ENCODE measurements around the gene CREB3L1. TPM values are rescaled to one million over a fixed set of nuclear protein-coding genes. Genes with fewer than 3 reads are reported as not detected.

CREB3L1 gene
- total and polyA plus RNA-seq, 4 experiments from 2014 or later: not detected

DNA sequence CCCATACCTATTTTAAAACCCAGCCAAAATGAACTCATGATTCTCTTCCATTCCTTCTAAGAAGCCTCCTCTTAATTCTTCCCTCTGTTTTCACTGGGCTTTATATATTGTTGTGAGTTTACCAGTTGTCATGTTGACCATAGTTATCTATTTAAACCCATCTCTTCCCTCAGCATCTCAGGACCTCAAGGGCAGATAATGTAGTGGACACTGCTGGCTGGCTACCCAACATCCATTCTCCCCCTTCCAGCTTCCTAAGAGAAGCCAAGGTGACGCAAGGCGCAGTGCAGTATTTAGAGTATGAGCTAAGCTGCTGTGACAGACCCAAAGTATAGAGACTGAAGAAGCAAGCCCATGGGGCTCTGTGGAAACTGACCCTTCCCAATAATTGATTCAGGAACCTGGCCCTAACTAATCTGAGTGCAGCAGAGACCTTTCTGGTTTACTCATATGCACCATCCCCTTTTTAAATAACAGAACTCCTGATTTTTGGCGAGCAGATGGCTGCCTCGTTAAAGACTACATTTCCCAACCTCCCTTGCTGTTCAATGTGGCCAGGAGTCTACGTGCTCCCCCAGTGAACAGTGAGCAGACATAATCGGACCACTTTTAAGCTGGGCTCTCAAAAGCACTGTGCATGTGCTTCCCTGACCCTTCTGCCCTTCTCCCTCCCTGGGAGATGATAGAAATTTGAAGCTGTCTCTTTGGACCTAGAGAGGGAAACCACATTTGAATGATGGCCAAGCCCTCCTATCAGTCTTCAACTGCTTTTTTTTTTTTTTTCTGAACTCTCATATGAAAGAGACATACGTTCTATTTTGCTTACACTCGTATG lies 28.1 kb upstream of the CREB3L1 start:
- intact Hi-C loops (cut with micrococcal nuclease): no loop called here
- no peaks in the 10 kb centered on the region for H3K9me3 Mint-ChIP-seq
- ChIA-PET CTCF (ENCODE audit: partially characterized antibody) (interaction anchor here (0.8 to 3.0 kb wide), 5 partner anchors 9 to 282 kb away, joined by 3 to 13 read pairs (median 3); no protein-coding TSS in a partner anchor), POLR2A (ENCODE audit: partially characterized antibody) (no interaction called here)
- no peaks in the 10 kb centered on the region for H3K36me3 Mint-ChIP-seq
- H3K4me3 Mint-ChIP-seq: no peak overlapping the region
- Histone ChIP-seq H3K4me3 (ENCODE audit: low read length in 2 of 2) (no peak overlapping the region), H3K9me3 (ENCODE audit: control insufficient read depth in 1 of 2, low read length in 2 of 2) (no peaks in the 10 kb centered on the region), H3K36me3 (ENCODE audit: insufficient read depth, low read length) (no peaks in the 10 kb centered on the region), H3K4me1 (ENCODE audit: insufficient read depth, low read length) (no peaks in the 10 kb centered on the region), H3K27ac (ENCODE audit: low read depth, low read length) (no peak overlapping the region), H3K27me3 (ENCODE audit: insufficient read depth, low read length) (no peaks in the 10 kb centered on the region)
- H3K27ac Mint-ChIP-seq: no peak overlapping the region
- no peaks in the 10 kb centered on the region for H3K27me3 Mint-ChIP-seq
- no peak for DNase-seq
- no peaks in the 10 kb centered on the region for H3K4me1 Mint-ChIP-seq

DNA sequence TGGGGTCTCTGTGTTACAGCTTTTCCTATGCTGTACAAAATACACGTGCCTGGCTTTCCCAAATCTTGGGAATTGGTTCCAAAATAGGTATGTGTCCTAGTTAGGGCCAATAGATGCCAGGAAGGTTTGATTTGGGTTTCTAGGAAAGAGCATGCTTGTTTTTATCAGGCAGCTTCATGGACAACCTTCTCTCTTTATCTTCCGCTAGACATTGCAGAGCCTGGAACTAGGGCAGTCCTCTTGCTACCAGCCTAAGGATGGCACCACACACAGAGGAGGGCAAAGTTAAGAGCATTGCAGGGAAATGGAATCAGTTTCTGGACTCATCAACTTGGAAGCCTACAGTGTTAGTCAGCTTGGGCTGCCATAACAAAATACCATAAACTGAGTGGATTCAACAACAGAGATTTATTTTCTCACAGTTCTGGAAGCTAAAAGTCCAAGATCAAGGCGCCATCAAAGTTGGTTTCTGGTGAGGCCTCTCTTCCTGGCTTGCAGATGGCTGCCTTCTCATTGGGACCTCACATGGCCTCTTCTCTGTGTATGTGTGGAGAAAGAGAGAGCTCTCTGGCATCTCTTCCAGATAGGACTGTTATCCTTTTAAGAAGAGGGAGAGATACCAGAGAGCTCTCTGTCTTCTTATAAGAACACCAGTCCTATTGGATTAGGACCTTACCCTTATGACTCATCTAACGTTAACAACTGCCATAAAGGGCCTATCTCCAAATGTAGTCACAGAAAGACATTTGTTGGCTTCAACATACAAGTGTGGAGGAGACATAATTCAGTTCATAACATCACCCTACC lies 27.3 kb upstream of the CREB3L1 start:
- H3K27ac ChIP-seq (ENCODE audit: low read depth, low read length): no peak overlapping the region
- ChIA-PET POLR2A (ENCODE audit: partially characterized antibody) (no interaction called here), CTCF (ENCODE audit: partially characterized antibody) (interaction anchor here (0.6 to 3.0 kb wide), 6 partner anchors 10 to 283 kb away, joined by 3 to 13 read pairs (median 3); no protein-coding TSS in a partner anchor)
- DNase-seq: no peak
- H3K4me3 ChIP-seq (ENCODE audit: low read length in 2 of 2): no peak overlapping the region
- H3K4me1 Mint-ChIP-seq: no peaks in the 10 kb centered on the region
- H3K9me3 ChIP-seq (ENCODE audit: control insufficient read depth in 1 of 2, low read length in 2 of 2): no peaks in the 10 kb centered on the region
- H3K27me3 ChIP-seq (ENCODE audit: insufficient read depth, low read length): no peaks in the 10 kb centered on the region
- H3K36me3 ChIP-seq (ENCODE audit: insufficient read depth, low read length): no peaks in the 10 kb centered on the region
- H3K27ac Mint-ChIP-seq: peak overlapping the region in 1 of 7 donors; percentile 81
- no peak overlapping the region for H3K4me3 Mint-ChIP-seq
- no peaks in the 10 kb centered on the region for H3K9me3 Mint-ChIP-seq
- H3K36me3 Mint-ChIP-seq: no peaks in the 10 kb centered on the region
- intact Hi-C loops (cut with micrococcal nuclease): no loop called here
- H3K27me3 Mint-ChIP-seq: no peaks in the 10 kb centered on the region
- H3K4me1 ChIP-seq (ENCODE audit: insufficient read depth, low read length): no peaks in the 10 kb centered on the region

DNA sequence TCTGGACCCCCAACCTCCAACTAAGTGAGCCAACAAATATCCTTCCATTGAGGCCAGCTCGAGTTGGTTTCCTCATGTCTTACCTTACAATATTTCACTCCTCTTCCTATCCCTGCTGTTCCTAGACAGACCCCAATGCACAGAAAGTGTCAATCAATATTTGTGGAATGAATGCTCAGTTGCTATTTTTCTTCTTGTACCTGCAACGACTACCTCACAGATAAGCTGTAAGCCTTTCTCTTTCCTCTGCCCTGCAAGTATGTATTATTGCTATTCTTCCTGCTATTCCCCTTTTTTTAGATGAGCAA lies 26.8 kb upstream of the CREB3L1 start:
- DNase-seq: no peak
- H3K9me3 Mint-ChIP-seq: no peaks in the 10 kb centered on the region
- Histone ChIP-seq H3K27ac (ENCODE audit: low read depth, low read length) (no peak overlapping the region), H3K27me3 (ENCODE audit: insufficient read depth, low read length) (no peaks in the 10 kb centered on the region), H3K4me1 (ENCODE audit: insufficient read depth, low read length) (no peaks in the 10 kb centered on the region), H3K36me3 (ENCODE audit: insufficient read depth, low read length) (no peaks in the 10 kb centered on the region), H3K9me3 (ENCODE audit: control insufficient read depth in 1 of 2, low read length in 2 of 2) (no peaks in the 10 kb centered on the region), H3K4me3 (ENCODE audit: low read length in 2 of 2) (no peak overlapping the region)
- H3K36me3 Mint-ChIP-seq: no peaks in the 10 kb centered on the region
- POLR2A ChIA-PET (ENCODE audit: partially characterized antibody): no interaction called here
- intact Hi-C loops (cut with micrococcal nuclease): no loop called here
- H3K27ac Mint-ChIP-seq: peak overlapping the region in 1 of 7 donors; percentile 81
- H3K27me3 Mint-ChIP-seq: no peaks in the 10 kb centered on the region
- no peaks in the 10 kb centered on the region for H3K4me1 Mint-ChIP-seq
- H3K4me3 Mint-ChIP-seq: no peak overlapping the region
- CTCF ChIA-PET (ENCODE audit: partially characterized antibody): interaction anchor here (1.2 to 3.0 kb wide), 2 partner anchors 11 to 63 kb away, joined by 4 to 13 read pairs; no protein-coding TSS in a partner anchor

DNA sequence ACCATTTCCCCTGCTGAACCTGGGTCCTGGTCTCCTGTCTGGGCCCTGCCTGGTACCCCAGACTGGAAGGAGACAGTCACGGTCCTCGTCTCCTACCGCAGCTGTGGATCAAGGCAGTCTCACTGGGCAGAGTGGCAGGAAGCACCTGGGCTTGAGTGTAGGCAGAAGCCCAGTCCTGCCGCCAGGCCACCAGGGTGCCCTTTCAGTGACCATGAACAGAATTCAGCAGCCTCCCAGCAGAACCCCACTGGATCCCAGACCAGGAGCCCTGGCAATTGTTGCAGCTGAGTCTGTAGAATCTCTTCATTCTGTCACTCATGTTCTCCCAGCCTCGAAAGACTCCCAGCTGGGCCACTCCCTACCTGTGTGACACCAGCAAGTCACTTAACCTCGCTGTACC lies 25.5 kb upstream of the CREB3L1 start:
- H3K27ac ChIP-seq (ENCODE audit: low read depth, low read length): no peak overlapping the region
- ChIA-PET CTCF (ENCODE audit: partially characterized antibody) (interaction anchor here (3.0 kb wide), 1 partner anchor 12 kb away, joined by 13 read pairs; no protein-coding TSS in a partner anchor), POLR2A (ENCODE audit: partially characterized antibody) (no interaction called here)
- H3K36me3 Mint-ChIP-seq: no peaks in the 10 kb centered on the region
- no peaks in the 10 kb centered on the region for H3K9me3 ChIP-seq (ENCODE audit: control insufficient read depth in 1 of 2, low read length in 2 of 2)
- intact Hi-C loops (cut with micrococcal nuclease): no loop called here
- H3K4me1 ChIP-seq (ENCODE audit: insufficient read depth, low read length): no peaks in the 10 kb centered on the region
- no peaks in the 10 kb centered on the region for H3K9me3 Mint-ChIP-seq
- no peak overlapping the region for H3K4me3 Mint-ChIP-seq
- H3K36me3 ChIP-seq (ENCODE audit: insufficient read depth, low read length): no peaks in the 10 kb centered on the region
- no peak overlapping the region for H3K27ac Mint-ChIP-seq
- DNase-seq: no peak
- H3K4me3 ChIP-seq (ENCODE audit: low read length in 2 of 2): no peak overlapping the region
- H3K27me3 ChIP-seq (ENCODE audit: insufficient read depth, low read length): no peaks in the 10 kb centered on the region
- peaks cover 0 to 2% of the 10 kb centered on the region in 2 donors for H3K27me3 Mint-ChIP-seq
- no peaks in the 10 kb centered on the region for H3K4me1 Mint-ChIP-seq

- no peaks in the 10 kb centered on the region for H3K4me1 Mint-ChIP-seq
- no peaks in the 10 kb centered on the region for H3K36me3 Mint-ChIP-seq
- no peak overlapping the region for H3K27ac Mint-ChIP-seq
- intact Hi-C loops (cut with micrococcal nuclease): no loop called here
- no peaks in the 10 kb centered on the region for H3K36me3 ChIP-seq (ENCODE audit: insufficient read depth, low read length)
- no peaks in the 10 kb centered on the region for H3K4me1 ChIP-seq (ENCODE audit: insufficient read depth, low read length)
- H3K9me3 ChIP-seq (ENCODE audit: control insufficient read depth in 1 of 2, low read length in 2 of 2): no peaks in the 10 kb centered on the region
- DNase-seq: no peak
- H3K4me3 ChIP-seq (ENCODE audit: low read length in 2 of 2): no peak overlapping the region
- ChIA-PET POLR2A (ENCODE audit: partially characterized antibody) (no interaction called here), CTCF (ENCODE audit: partially characterized antibody) (interaction anchor here (3.0 kb wide), 1 partner anchor 13 kb away, joined by 13 read pairs; no protein-coding TSS in a partner anchor)
- no peaks in the 10 kb centered on the region for H3K27me3 ChIP-seq (ENCODE audit: insufficient read depth, low read length)
- peaks cover 0 to 2% of the 10 kb centered on the region in 2 donors for H3K27me3 Mint-ChIP-seq
- no peak overlapping the region for H3K27ac ChIP-seq (ENCODE audit: low read depth, low read length)
- H3K4me3 Mint-ChIP-seq: no peak overlapping the region
- no peaks in the 10 kb centered on the region for H3K9me3 Mint-ChIP-seq
Observed at GRCh38 chr11:46252373-46252914, 25.0 kb upstream of the CREB3L1 start.

DNA sequence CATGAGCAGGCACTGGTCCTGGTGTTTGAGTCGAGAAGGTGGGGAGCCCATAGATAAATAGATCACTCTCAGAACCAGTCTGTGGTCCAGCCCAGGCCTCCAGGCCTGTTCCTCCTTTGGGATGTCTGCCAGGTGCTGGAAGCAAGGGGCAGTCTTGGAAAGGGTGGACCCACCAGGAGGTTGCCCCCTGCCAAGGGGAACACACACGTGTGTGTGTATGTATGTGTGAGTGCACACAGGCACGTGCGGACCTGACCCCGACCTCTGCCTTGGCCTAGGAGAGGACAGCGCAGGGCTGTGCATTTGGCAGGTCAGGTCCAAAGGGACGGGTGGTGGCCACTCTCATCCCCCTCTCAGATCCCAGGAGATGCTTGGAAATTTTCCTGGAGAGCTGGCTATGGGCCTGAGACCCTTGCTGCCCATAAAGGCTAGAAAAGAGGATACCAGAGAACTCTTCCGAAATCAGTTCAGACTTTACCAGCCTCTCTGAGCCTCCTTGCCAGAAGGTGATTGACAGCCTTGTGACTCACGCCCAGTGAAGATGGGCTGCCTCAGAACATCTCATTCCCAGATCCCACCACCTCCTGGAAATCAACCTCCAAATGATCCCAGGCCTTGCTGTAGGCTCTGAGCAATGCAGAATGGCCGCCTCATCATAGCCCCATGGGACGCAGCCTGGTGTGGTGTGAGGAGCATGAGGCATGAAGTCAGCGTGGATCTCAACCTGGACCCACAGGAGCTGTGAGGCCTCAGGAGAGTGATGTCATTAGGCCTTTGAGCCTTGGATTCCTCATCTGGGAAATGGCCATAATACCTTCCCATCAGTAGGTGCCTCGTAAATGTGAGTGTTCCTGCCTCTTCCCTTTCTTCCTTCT lies 24.0 kb upstream of the CREB3L1 start:
- Mint-ChIP-seq H3K4me3 (no peak overlapping the region), H3K36me3 (no peaks in the 10 kb centered on the region), H3K9me3 (no peaks in the 10 kb centered on the region), H3K27me3 (peaks cover 0 to 2% of the 10 kb centered on the region in 2 donors), H3K27ac (no peak overlapping the region), H3K4me1 (no peaks in the 10 kb centered on the region)
- ChIA-PET CTCF (ENCODE audit: partially characterized antibody) (no interaction called here), POLR2A (ENCODE audit: partially characterized antibody) (no interaction called here)
- Histone ChIP-seq H3K27ac (ENCODE audit: low read depth, low read length) (no peak overlapping the region), H3K4me1 (ENCODE audit: insufficient read depth, low read length) (no peaks in the 10 kb centered on the region), H3K4me3 (ENCODE audit: low read length in 2 of 2) (no peak overlapping the region), H3K36me3 (ENCODE audit: insufficient read depth, low read length) (no peaks in the 10 kb centered on the region), H3K27me3 (ENCODE audit: insufficient read depth, low read length) (no peaks in the 10 kb centered on the region), H3K9me3 (ENCODE audit: control insufficient read depth in 1 of 2, low read length in 2 of 2) (no peaks in the 10 kb centered on the region)
- no peak for DNase-seq
- intact Hi-C loops (cut with micrococcal nuclease): no loop called here

All from CD4-positive, alpha-beta memory T cell (primary cell).